T follicular helper cell (primary cell): ENCODE results near the gene TBC1D2.
"Not testable (repeated sequence)": the region's sequence is repeated elsewhere in the genome, so short reads cannot be mapped to it uniquely, and the experiment has no call there.

Experiments used
- DNase-seq: peaks from one replicate; pipeline ENCODE4 v3.0.0-alpha.2; 2020; ENCODE audit warnings: low read depth

Gene TBC1D2

GRCh38 chr9:98272083-98272482, 16.6 kb upstream of the TBC1D2 start:
- DNase-seq, result no peak

GRCh38 chr9:98271479-98271878, 16.0 kb upstream of the TBC1D2 start:
- DNase-seq, result no peak

GRCh38 chr9:98270284-98270683, 14.8 kb upstream of the TBC1D2 start:
- DNase-seq, result not testable (repeated sequence)

GRCh38 chr9:98269652-98270051, 14.2 kb upstream of the TBC1D2 start:
- not testable (repeated sequence) for DNase-seq

- not testable (repeated sequence) for DNase-seq
These were observed 12.1 kb upstream of the TBC1D2 start for GRCh38 chr9:98267556-98267955.

- no peak for DNase-seq
These were observed 9.1 kb upstream of the TBC1D2 start for GRCh38 chr9:98264516-98264915.

GRCh38 chr9:98263482-98264357, 8.3 kb upstream of the TBC1D2 start:
- DNase-seq, result peak; percentile 74

- no peak for DNase-seq
These were observed 7.6 kb upstream of the TBC1D2 start for GRCh38 chr9:98263080-98263479.

- no peak for DNase-seq
These were observed 6.6 kb upstream of the TBC1D2 start for GRCh38 chr9:98262056-98262455.

- DNase-seq, result no peak
These were observed 5.2 kb upstream of the TBC1D2 start for GRCh38 chr9:98260635-98261034.

GRCh38 chr9:98259791-98260190, 4.3 kb upstream of the TBC1D2 start:
- DNase-seq, result no peak

GRCh38 chr9:98256756-98257155, 1.3 kb upstream of the TBC1D2 start:
- DNase-seq, result peak; percentile 16

- no peak for DNase-seq
These were observed 330 bp downstream of the TBC1D2 start for GRCh38 chr9:98255061-98255577.

- DNase-seq, result no peak
These were observed 1.0 kb downstream of the TBC1D2 start for GRCh38 chr9:98254228-98255060.

GRCh38 chr9:98253565-98253964, 1.9 kb downstream of the TBC1D2 start:
- DNase-seq, result no peak

- DNase-seq, result no peak
These were observed 3.9 kb downstream of the TBC1D2 start for GRCh38 chr9:98251551-98251950.

GRCh38 chr9:98249771-98250170, 5.7 kb downstream of the TBC1D2 start:
- no peak for DNase-seq

- DNase-seq, result no peak
These were observed 6.5 kb downstream of the TBC1D2 start for GRCh38 chr9:98248737-98249474.

GRCh38 chr9:98247831-98248657, 7.4 kb downstream of the TBC1D2 start:
- no peak for DNase-seq

- DNase-seq, result no peak
These were observed 13.0 kb downstream of the TBC1D2 start for GRCh38 chr9:98242426-98242825.
